ENCODE measurements around the gene DMBX1.

The DMBX1 gene

GRCh38 chr1:46525253-46525983, 35.8 kb downstream of the DMBX1 start:
- no peak for DNase-seq (ENCODE audit: low read depth)

- no peak for DNase-seq (ENCODE audit: low read depth)
These were observed 36.5 kb downstream of the DMBX1 start for GRCh38 chr1:46526013-46526690.

- no peak for DNase-seq (ENCODE audit: low read depth)
These were observed 37.2 kb downstream of the DMBX1 start for GRCh38 chr1:46526691-46527291.

GRCh38 chr1:46527474-46528296, 38.0 kb downstream of the DMBX1 start:
- peak; percentile 53 for DNase-seq (ENCODE audit: low read depth)

GRCh38 chr1:46528297-46528955, 38.8 kb downstream of the DMBX1 start:
- no peak for DNase-seq (ENCODE audit: low read depth)

GRCh38 chr1:46529031-46529630, 39.5 kb downstream of the DMBX1 start:
- no peak for DNase-seq (ENCODE audit: low read depth)

GRCh38 chr1:46530311-46530710, 40.7 kb downstream of the DMBX1 start:
- DNase-seq (ENCODE audit: low read depth), result no peak

GRCh38 chr1:46530791-46531409, 41.3 kb downstream of the DMBX1 start:
- no peak for DNase-seq (ENCODE audit: low read depth)

GRCh38 chr1:46532095-46532494, 42.5 kb downstream of the DMBX1 start:
- no peak for DNase-seq (ENCODE audit: low read depth)

GRCh38 chr1:46532498-46533178, 43.0 kb downstream of the DMBX1 start:
- peak; percentile 41 for DNase-seq (ENCODE audit: low read depth)

GRCh38 chr1:46533179-46533864, 43.7 kb downstream of the DMBX1 start:
- DNase-seq (ENCODE audit: low read depth), result peak; percentile 19

GRCh38 chr1:46535063-46535462, 45.4 kb downstream of the DMBX1 start:
- DNase-seq (ENCODE audit: low read depth), result no peak

GRCh38 chr1:46536527-46536926, 46.9 kb downstream of the DMBX1 start:
- no peak for DNase-seq (ENCODE audit: low read depth)

GRCh38 chr1:46537651-46538050, 48.0 kb downstream of the DMBX1 start:
- no peak for DNase-seq (ENCODE audit: low read depth)

- DNase-seq (ENCODE audit: low read depth), result no peak
These were observed 48.5 kb downstream of the DMBX1 start for GRCh38 chr1:46538147-46538546.
